Right renal pelvis (tissue), 4 donors: Measurements from ENCODE around the gene ELMO1. TPM values are rescaled to one million over a fixed set of nuclear protein-coding genes. Genes with fewer than 3 reads are reported as not detected.

ENCODE experiments used
- DNase-seq, 4 donors: peaks; one replicate each; pipeline ENCODE4 v3.0.0-alpha.2; 2013; ENCODE audit warnings: low read depth in 4 of 4, low spot score in 3 of 4, missing footprints in 1 of 4
- polyA plus RNA-seq, 4 donors: library from polyadenylated mRNA; unstranded; fragments of 120-200 nt; gene quantifications; one replicate each; pipeline ENCODE4 v1.2.1, GENCODE V29; 2013; ENCODE audit not compliant: insufficient read length in 4 of 4

Gene ELMO1
- polyA plus RNA-seq, 4 donors, result 9.9 to 14.6 (median 11.3) TPM

DNA sequence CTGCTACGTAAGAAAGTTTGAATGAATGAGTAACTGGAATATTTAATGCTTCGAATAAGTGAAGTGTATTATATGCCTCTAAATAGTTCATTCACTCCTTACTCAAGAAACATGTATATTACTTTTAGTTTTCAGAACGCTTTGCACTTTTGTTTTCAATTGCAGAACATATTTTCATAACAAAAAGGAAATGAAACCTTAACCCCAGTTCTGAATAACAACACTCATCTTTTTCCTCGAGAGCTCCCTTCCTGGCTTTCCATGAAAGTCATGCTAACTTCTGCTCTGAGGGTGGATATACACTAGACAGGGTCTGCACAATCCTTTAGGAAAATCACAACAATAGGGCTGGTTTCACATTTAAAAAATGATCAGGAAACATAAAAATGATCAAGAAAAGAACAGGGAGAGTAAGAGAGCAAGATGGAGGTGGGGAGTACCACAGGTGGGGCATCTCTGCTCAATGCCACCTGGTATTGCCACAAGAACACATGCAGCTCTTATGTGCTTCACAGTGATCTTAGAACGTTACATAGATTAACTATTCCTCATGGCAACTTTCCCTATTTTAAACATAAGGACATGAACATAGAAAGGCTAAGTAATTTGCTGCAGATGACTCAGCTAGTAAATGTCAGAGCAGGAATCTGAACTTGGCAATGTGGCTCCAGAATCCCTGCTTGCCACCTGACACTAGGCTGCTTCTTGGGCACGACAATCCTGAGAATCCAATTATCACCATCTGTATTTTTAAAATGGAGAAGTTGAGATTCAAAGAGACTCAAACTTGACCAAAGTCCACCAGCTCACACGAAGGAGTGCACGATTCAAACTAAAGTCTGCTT is 504.9 kb downstream of the ELMO1 start:
- no peak for DNase-seq

DNA sequence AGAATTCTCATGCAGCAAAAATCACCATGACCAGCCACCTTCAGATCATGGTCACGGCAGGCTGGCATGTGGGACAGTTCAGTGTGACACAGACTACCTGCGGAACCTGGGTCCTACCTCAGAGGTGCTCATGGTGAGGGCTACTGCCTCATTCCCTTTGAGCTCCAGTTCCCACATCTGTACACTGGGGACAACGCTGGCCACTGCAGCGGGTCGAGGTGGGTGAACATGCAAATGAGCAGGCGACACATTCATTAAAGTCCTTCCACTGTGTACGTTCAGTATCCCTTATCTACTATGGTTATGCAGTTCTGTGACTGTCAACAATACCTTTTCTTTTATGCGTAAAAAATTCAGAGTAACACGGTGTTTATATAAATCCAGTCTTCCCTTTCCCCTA is 505.7 kb downstream of the ELMO1 start:
- DNase-seq, result no peak

DNA sequence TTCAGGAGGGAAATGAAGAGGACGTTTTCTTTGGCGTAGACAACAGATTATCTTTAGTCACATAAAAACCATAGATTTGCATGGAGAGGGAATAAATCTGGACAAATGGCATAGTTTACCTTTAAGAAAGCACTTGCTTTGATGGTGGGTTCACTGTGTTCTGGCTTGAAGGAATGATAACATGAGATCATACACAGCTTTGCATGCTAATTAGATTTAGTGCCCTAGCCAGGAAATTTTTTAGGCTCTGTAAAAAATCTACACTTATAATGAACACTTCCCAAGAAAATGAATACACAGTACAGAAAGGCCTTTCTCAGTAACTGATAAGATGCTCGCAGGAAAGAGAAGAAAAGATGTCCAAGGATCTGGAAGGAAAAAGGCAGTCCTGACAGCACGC is 506.1 kb downstream of the ELMO1 start:
- no peak for DNase-seq

GRCh38 chr7:36942025-36942424 is 506.6 kb downstream of the ELMO1 start:
- DNase-seq, result no peak

DNA sequence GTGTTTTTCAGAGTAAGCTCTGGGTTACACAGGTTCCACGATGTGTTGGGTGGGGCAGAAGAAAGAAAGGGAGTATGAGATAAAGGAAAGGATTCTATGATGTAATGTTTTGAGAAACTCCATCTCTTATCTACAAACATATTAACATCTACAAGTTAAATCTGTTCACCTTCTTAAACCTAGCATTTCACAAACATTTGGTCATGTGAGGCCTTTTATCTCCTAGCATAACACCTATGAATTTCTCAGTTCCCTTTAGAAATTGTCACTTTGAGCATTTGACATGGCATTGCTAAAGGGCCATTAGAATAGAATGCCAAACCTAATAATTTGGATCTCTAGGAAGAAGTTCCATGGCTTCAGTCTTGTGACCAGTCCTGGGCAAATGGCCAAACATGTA is 507.3 kb downstream of the ELMO1 start:
- DNase-seq, result no peak

GRCh38 chr7:36939816-36940215 is 508.8 kb downstream of the ELMO1 start:
- no peak for DNase-seq

DNA sequence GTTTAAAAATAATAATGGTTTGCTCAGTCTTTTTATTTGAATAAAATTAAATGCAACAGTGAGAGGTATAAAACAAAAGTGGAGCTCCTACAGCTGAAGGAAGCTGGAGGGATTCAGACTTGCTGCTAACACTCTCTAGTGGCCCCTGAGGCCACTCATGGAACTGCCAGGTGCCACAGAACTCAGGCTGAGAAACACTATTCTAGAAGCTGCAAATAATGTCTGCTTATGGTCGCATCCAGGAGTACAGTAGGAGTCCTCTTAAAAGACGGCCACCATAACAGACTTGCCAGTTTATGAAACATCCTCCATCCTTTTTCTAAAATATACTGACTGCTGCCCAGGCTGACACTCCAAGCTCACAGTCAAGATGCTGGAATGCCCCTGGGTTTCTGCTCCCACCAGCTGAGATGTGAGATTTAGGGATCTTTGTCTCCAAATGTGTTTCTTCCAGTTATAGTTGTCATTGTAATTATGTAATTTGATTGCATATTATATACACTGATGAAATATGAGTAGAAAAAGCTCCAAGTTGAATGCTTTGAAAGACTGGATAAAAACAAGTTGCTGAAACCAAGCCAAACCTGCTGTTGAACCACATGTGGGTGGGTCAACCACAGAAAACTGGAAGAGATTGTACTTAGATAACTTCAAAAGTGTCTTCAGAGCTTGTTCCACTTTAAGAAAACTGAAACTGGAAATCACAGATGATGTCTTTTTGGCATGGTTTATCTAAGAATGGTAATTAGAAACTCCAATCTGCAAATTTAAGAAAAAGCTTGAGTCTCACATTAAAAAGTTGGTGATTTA is 510.7 kb downstream of the ELMO1 start:
- DNase-seq, result no peak

- DNase-seq, result no peak
Observed at GRCh38 chr7:36931892-36932291, 516.8 kb downstream of the ELMO1 start.

DNA sequence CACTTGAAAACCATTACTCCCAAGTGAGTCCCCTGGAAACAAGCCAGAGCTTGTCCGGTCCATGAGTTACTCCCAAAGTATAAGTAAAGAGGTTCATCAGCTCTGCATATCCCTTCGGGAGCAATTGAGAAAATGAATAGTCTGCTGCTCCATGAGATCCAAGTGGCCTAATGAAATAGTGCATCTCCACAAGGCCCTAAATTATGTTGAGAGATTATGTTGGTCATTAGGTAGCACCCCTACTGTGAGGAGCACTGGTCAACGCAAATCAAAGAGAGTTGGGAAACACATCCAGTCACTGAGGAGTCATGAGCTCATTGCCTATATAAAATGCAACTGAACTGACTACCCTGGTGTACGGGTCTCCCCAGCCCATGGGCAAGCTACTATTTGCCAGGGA is 518.9 kb downstream of the ELMO1 start:
- DNase-seq, result no peak

DNA sequence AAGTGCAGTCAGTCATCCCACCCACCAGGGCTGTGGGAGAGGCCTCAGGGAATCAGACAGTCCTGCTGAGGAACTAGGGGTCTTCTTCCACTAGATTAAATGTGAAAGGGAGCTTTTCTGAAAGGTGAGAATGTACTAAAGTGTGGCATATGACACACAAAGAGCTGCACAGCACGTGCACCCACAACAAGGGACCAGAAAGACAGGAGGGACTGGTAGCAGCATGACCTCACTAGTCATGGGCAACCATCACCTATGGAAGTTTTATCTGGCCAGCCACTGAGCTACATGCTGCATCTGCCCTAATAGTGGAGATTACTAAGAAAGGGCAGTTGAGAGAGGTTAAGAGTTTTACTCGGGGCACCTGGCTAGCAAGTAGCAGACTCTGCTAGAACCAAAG is 519.9 kb downstream of the ELMO1 start:
- no peak for DNase-seq

GRCh38 chr7:36928311-36928710 is 520.4 kb downstream of the ELMO1 start:
- no peak for DNase-seq

DNA sequence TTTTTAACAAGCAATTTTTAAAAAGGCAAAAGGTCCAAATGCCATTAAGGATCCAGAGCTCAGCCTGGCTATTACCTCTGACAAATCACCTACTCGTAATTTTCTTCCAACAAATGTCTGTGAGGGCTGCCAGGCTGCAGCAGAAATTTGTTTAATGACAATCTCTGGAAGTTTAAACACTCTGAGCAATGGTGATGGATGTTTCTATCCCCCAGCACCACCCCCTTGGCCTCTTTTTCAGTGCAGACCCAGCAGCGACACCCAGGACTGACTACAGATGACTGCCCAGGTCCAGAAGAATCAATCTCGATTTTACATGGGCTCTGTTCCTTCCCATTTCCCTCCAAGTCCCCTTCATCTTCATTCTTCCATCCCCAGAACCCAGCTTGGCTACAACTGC is 523.0 kb downstream of the ELMO1 start:
- DNase-seq, result no peak

DNA sequence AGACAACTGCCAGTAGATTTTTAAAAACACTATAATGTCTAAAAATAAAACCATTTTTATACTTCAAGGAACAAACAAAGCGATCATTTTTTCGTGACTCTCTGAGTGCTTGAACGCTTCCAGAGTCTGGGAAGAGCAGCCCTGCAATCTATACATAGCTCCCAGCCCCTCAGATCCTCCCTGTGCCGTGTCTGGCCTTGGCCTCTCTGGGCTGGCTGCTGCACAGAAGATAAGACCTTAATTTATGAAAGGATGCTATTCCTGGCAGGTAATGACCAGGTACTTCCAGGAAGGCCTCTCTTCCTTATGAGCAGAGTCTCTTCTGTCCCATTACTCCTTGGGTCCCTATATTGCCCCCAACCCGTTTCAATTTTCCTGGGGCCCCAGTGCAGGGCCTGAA is 523.5 kb downstream of the ELMO1 start:
- DNase-seq, result no peak

GRCh38 chr7:36923943-36924436 is 524.7 kb downstream of the ELMO1 start:
- no peak for DNase-seq

DNA sequence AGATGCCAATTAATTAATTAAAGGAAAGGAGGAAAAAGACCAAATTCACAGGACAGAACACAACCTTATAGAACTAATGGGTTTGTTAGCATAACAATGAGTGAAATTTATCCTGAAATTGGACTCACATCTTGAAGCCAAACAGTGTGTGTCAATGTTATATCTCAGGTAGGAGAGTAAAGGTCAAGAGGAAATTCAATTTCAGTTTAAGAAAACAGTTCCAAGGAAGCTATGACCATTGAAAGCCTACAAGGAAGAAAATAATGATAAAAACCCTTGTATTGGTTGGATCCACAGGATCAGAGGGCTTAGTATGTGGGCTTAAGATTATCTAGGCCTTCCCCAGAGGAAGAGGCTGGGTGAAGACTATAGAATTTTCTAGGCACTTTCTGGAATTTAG is 525.5 kb downstream of the ELMO1 start:
- DNase-seq, result no peak

GRCh38 chr7:36920433-36920832 is 528.2 kb downstream of the ELMO1 start:
- no peak for DNase-seq

GRCh38 chr7:36919738-36920137 is 528.9 kb downstream of the ELMO1 start:
- no peak for DNase-seq

- DNase-seq, result no peak
Observed at GRCh38 chr7:36918591-36918990, 530.1 kb downstream of the ELMO1 start.

- no peak for DNase-seq
Observed at GRCh38 chr7:36916619-36917018, 532.0 kb downstream of the ELMO1 start.

DNA sequence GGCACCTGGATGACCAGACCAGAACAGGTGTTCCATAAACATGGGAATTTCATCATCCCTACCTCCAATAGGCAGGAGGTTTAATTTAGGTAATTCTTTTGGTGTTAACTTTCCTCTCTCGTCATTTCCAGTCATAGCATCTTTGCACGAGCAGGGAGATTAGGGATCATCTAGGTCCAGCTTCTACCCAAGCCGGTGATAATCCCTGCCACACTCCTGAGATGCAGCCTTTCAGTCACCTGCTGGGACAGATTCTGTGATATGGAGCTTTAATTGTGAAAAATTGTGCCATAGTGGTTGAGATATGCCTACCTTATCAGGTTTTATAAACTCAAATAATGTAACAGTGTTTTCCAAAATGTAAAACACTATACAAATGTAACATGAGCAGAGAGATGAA is 532.5 kb downstream of the ELMO1 start:
- DNase-seq, result no peak

DNA sequence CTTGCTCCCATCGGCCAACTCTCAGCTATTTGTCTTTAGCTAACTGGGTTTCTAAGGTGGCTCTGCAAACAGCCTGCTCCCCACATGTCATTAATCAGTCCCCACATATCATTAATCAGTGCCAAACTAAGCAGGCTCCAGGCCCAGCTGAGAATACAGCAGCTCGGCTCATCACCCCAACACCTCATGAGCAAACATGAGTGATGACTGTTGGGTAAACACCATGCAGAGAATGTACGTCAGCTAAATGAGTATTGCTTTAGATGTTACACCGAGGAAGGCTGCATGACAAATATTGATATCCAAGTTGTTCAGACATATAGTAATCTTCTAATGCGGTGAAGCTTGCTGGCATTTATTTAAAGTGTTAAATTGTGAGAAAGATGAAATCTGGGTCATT is 536.9 kb downstream of the ELMO1 start:
- DNase-seq, result no peak

- no peak for DNase-seq
Observed at GRCh38 chr7:36910859-36911258, 537.8 kb downstream of the ELMO1 start.
